Stimulated activated effector memory CD8-positive, alpha-beta T cell treated with anti-CD3 and anti-CD28 coated beads, Interleukin-12 subunit alpha, Interleukin-12 subunit beta, amount 100 ng/mL, for 72 hours (primary cell): ENCODE measurements around the gene LSM4.
"Not testable (repeated sequence)": the region's sequence is repeated elsewhere in the genome, so short reads cannot be mapped to it uniquely, and the experiment has no call there.

ENCODE experiments used
- ATAC-seq: fragments of 150-1000 bp; cut with Tn5 transposase; 2 replicates; pipeline ENCODE4 v1.10.0; 2021
- DNase-seq, 2 donors: peaks; one replicate each; pipeline ENCODE4 v3.0.0; 2021 to 2022; ENCODE audit warnings: low spot score in 2 of 2
- H3K27ac Mint-ChIP-seq: one replicate; pipeline ENCODE4 v1.8.0; 2022; ENCODE audit warnings: mild to moderate bottlenecking, mixed read lengths
- H3K36me3 Mint-ChIP-seq: one replicate; pipeline ENCODE4 v1.8.0; 2022; ENCODE audit warnings: mild to moderate bottlenecking, mixed read lengths
- H3K4me1 Mint-ChIP-seq: one replicate; pipeline ENCODE4 v1.8.0; 2022; ENCODE audit warnings: mixed read lengths
- H3K4me3 Mint-ChIP-seq: one replicate; pipeline ENCODE4 v1.8.0; 2022; ENCODE audit warnings: mild to moderate bottlenecking, mixed read lengths
- H3K9me3 Mint-ChIP-seq: one replicate; pipeline ENCODE4 v1.8.0; 2022; ENCODE audit warnings: mixed read lengths

Gene LSM4

DNA sequence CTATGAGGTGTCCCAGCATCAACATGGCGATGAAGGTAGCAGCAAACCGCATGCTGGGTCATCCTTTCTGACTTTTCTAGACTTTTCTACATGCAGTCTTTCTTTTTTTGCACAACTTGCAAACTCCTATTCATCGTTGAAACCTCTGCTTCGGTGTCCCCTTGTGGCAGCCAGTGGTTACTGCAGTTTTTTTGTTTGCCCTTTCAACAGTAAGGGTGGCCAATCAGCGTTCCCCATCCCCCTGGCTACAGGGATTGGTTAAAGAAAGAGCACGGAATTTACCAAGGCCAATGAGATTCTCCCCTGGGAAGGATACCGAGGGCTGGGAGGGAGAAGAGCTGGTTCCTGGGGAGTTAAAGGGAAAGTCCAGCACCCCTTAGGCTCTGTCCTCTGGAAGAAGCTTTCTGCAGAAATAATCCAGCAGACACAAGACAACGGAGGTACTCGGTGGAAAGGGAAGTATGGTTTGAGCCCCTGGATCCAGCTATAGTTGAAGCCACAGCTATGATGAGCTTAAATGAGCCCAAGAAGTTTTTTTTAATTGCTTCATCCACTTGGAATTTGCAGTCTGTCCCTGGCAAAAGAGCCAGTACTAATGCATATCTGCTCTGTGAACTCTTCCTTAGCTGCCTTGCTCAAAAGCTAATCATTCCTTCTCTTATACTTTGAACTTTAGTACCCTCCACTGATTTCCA is 5.6 kb upstream of the LSM4 start:
- peaks cover 19% of the 10 kb centered on the region for H3K4me1 Mint-ChIP-seq
- peak overlapping the region; percentile 70 for H3K4me3 Mint-ChIP-seq
- peak; percentile 70 to 90 for DNase-seq
- peaks cover 12% of the 10 kb centered on the region for H3K36me3 Mint-ChIP-seq
- H3K9me3 Mint-ChIP-seq: no peaks in the 10 kb centered on the region
- H3K27ac Mint-ChIP-seq: peak overlapping the region; percentile 91
- ATAC-seq: peak; percentile 97

GRCh38 chr19:18326772-18327171 is 3.9 kb upstream of the LSM4 start:
- no peak overlapping the region for H3K27ac Mint-ChIP-seq
- H3K36me3 Mint-ChIP-seq: peaks cover 28% of the 10 kb centered on the region
- ATAC-seq (no peak), DNase-seq (no peak)
- H3K9me3 Mint-ChIP-seq: no peaks in the 10 kb centered on the region
- no peak overlapping the region for H3K4me3 Mint-ChIP-seq
- peaks cover 33% of the 10 kb centered on the region for H3K4me1 Mint-ChIP-seq

- H3K27ac Mint-ChIP-seq: peak overlapping the region; percentile 94
These were observed 1.5 kb upstream of the LSM4 start for GRCh38 chr19:18324373-18324731.

DNA sequence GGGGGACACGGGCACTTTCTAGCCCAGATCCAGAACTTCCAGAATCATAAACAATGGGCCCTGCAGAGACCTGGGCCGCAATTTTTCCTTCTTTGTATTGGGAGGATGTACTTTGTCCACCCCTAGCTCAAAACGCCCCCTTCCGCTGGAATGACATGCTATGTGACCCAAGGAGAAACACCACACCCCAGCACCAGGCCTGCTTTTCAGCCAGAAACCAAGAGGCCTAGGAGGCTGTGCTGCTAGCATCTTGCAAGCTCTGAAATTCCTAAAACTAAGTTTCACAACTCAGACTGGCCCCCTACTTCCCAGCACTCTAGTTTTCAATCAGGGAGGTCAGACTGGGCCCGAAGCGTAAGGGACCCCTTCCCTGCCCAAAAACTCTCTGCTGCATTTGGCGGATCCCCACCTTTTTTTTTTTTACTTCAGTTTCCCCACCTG is 538 bp downstream of the LSM4 start:
- peak overlapping the region; percentile 90 for H3K4me3 Mint-ChIP-seq
- no peaks in the 10 kb centered on the region for H3K9me3 Mint-ChIP-seq
- DNase-seq (peak in 1 of 2 donors; percentile 76), ATAC-seq (peak; percentile 36)
- peaks cover 60% of the 10 kb centered on the region for H3K4me1 Mint-ChIP-seq
- peaks cover 59% of the 10 kb centered on the region for H3K36me3 Mint-ChIP-seq
- H3K27ac Mint-ChIP-seq: peak overlapping the region; percentile 94

More at GRCh38 chr19:18324373-18324731, 1.5 kb upstream of the LSM4 start:
- Mint-ChIP-seq H3K4me3 (peak overlapping the region; percentile 90), H3K36me3 (peaks cover 47% of the 10 kb centered on the region), H3K4me1 (peaks cover 52% of the 10 kb centered on the region)
- not testable (repeated sequence) for DNase-seq, H3K9me3 Mint-ChIP-seq, ATAC-seq

DNA sequence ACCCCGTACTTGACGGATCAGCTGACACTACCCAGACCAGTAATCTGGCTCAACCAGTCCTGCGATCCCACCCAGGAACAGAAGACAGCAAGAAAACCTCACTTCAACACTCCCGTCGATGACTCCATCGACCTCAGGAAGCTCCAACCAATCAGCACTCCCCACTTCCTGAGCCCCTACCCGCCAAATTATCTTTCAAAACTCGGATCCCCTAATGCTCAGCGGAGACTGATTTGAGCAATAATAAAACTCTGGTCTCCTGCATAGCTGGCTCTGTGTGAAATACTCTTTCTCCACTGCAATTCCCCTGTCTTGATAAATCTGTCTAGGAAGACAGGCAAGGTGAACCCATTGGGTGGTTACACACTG is 1.2 kb downstream of the LSM4 start:
- Mint-ChIP-seq H3K36me3 (peaks cover 62% of the 10 kb centered on the region), H3K4me1 (peaks cover 60% of the 10 kb centered on the region)
- no peak for DNase-seq

GRCh38 chr19:18320865-18321733 is 1.8 kb downstream of the LSM4 start:
- H3K4me1 Mint-ChIP-seq: peaks cover 60% of the 10 kb centered on the region
- peak overlapping the region; percentile 90 for H3K4me3 Mint-ChIP-seq
- DNase-seq: no peak
- H3K36me3 Mint-ChIP-seq: peaks cover 65% of the 10 kb centered on the region
- no peak for ATAC-seq
- H3K9me3 Mint-ChIP-seq: no peaks in the 10 kb centered on the region
- peak overlapping the region; percentile 94 for H3K27ac Mint-ChIP-seq

More for the DNA sequence above, 1.2 kb downstream of the LSM4 start:
- H3K27ac Mint-ChIP-seq: peak overlapping the region; percentile 94
- ATAC-seq: no peak
- peak overlapping the region; percentile 90 for H3K4me3 Mint-ChIP-seq
- no peaks in the 10 kb centered on the region for H3K9me3 Mint-ChIP-seq

GRCh38 chr19:18319591-18320135 is 3.2 kb downstream of the LSM4 start:
- peaks cover 60% of the 10 kb centered on the region for H3K4me1 Mint-ChIP-seq
- peak overlapping the region; percentile 95 for H3K27ac Mint-ChIP-seq
- ATAC-seq: no peak
- H3K4me3 Mint-ChIP-seq: peak overlapping the region; percentile 90
- no peak for DNase-seq
- H3K9me3 Mint-ChIP-seq: no peaks in the 10 kb centered on the region
- peaks cover 79% of the 10 kb centered on the region for H3K36me3 Mint-ChIP-seq

- Mint-ChIP-seq H3K36me3 (peaks cover 85% of the 10 kb centered on the region), H3K4me1 (peaks cover 49% of the 10 kb centered on the region), H3K4me3 (peak overlapping the region; percentile 90), H3K9me3 (no peaks in the 10 kb centered on the region), H3K27ac (peak overlapping the region; percentile 95)
- peak; percentile 56 for ATAC-seq
- DNase-seq: peak in 1 of 2 donors; percentile 77
These were observed 4.7 kb downstream of the LSM4 start for GRCh38 chr19:18317961-18318800.

DNA sequence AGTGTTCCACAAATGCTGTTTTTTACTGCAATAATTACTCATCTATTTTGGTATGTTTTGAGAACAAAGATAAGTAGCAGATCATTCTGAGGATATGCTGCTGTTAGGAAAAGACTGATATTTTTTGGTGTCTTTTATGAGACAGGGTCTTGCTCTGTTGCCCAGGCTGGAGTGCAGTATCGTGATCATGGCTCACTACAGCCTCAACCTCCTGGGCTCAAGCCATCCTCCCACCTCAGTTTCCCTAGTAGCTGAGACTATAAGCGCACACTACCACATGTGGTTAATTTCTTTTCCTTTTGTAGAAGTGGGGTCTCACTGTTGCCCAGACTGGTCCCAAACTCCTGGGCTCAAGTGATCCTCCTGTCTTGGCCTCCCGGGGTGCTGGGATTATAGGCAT is 9.5 kb downstream of the LSM4 start:
- H3K4me1 Mint-ChIP-seq: peaks cover 16% of the 10 kb centered on the region
- H3K36me3 Mint-ChIP-seq: peaks cover 88% of the 10 kb centered on the region
- no peak overlapping the region for H3K4me3 Mint-ChIP-seq
- DNase-seq (no peak), ATAC-seq (no peak)
- no peaks in the 10 kb centered on the region for H3K9me3 Mint-ChIP-seq
- no peak overlapping the region for H3K27ac Mint-ChIP-seq

DNA sequence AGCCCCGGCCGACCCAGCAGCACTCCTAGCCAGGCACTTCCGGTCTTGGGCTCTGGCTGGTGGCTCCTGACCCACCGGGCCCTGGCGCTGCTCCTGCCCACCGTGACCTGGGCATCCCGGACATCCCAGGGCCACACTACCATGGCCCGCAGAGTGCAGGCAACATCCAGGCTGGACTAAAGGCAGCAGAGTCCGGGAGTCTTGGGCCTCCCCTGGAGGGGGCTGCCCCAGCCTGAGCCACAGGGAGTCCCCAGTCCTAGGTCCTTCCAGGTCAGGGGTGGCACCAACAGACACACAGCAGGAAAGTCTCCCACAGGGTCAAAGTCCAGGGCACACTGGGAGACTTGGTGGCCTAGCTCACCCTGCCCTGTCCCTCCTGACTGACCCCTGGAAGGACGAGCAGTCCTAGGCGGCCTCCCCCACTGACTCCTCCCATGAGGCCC is 10.8 kb downstream of the LSM4 start:
- Mint-ChIP-seq H3K27ac (peak overlapping the region; percentile 73), H3K36me3 (peaks cover 85% of the 10 kb centered on the region), H3K4me1 (peaks cover 14% of the 10 kb centered on the region), H3K9me3 (no peaks in the 10 kb centered on the region), H3K4me3 (no peak overlapping the region)
- ATAC-seq (no peak), DNase-seq (no peak)

GRCh38 chr19:18311502-18312091 is 11.3 kb downstream of the LSM4 start:
- H3K27ac Mint-ChIP-seq: peak overlapping the region; percentile 73

DNA sequence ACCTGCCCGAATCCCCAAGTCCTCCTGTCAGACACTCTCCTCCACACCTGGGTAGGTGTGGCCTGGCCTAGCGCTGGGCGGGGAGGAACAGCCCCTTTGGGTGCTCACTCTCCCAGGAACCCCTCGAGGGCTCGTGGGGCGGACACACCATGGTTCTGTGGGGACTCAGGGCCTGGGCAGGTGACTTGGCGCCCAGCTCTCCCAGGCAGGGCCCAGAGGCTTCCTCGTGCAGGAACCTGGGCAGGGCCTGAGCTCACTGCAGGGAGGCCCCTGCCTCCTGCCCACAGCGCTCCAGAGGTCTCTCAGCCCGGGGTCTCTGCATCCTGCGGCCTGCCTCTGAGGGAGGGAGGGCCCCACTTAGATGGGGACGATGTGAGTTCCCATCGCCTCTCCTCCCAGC is 11.9 kb downstream of the LSM4 start:
- no peak overlapping the region for H3K4me3 Mint-ChIP-seq
- peaks cover 91% of the 10 kb centered on the region for H3K36me3 Mint-ChIP-seq
- no peaks in the 10 kb centered on the region for H3K9me3 Mint-ChIP-seq
- no peak for DNase-seq
- ATAC-seq: no peak
- H3K27ac Mint-ChIP-seq: peak overlapping the region; percentile 60
- H3K4me1 Mint-ChIP-seq: peaks cover 25% of the 10 kb centered on the region

More at GRCh38 chr19:18311502-18312091, 11.3 kb downstream of the LSM4 start:
- ATAC-seq (no peak), DNase-seq (no peak)
- Mint-ChIP-seq H3K9me3 (no peaks in the 10 kb centered on the region), H3K36me3 (peaks cover 89% of the 10 kb centered on the region), H3K4me3 (no peak overlapping the region), H3K4me1 (peaks cover 19% of the 10 kb centered on the region)

DNA sequence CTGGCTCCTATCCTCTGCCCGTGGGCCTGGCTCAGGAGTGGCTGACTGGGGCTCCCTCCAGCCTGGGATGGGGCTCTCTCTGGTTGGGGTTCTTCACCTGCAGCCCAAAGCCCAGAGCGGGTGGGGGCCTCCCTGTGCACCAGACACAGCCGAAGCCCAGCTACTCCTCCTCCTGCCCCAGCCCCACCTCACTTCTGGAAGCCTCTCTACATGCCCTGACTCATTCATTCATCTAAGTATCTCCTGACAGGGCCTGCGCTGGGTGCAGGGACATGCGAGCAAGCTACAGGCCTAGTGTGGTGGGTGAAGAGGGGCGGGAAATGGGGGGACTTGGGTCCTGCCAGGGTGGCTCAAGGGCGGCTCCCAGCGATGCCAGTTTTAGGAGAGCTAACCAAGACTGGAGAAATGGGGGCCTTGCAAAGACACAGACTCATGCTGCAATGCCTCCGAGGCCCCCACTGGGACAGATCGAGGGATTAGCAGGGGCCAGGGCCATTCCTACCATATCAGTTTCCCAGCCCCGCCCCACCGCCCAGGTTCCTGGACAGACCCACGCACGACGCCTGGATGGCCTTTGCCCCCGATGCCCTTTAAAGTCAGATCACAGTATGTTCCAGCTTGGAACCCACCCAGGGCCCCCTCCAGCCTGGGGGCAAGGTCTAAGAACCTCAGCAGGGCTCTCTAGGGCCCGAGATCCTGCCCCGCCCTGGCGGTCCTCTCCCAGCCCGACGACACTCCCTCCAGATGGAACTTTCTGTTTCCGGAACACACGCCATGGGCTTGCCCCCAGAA is 12.6 kb downstream of the LSM4 start:
- H3K36me3 Mint-ChIP-seq: peaks cover 90% of the 10 kb centered on the region
- peak overlapping the region; percentile 60 for H3K27ac Mint-ChIP-seq
- peaks cover 32% of the 10 kb centered on the region for H3K4me1 Mint-ChIP-seq
- ATAC-seq: no peak
- DNase-seq: no peak
- no peaks in the 10 kb centered on the region for H3K9me3 Mint-ChIP-seq
- no peak overlapping the region for H3K4me3 Mint-ChIP-seq
